Measurements from ENCODE around the gene DLG5. TPM values are rescaled to one million over a fixed set of nuclear protein-coding genes. Genes with fewer than 3 reads are reported as not detected.

DLG5 gene
- polyA plus RNA-seq, 1 of the 3 experiments (the other 2 are of a cell fraction), result 31.3 TPM

- TF ChIP-seq REST (IDR thresholded peaks at IDR 0.05; ENCODE audit: low read depth, low read length), result no peak
- TF ChIP-seq RCOR1 (IDR thresholded peaks at IDR 0.05; ENCODE audit: low read length), result no peak
- TF ChIP-seq ZBTB33 (IDR thresholded peaks at IDR 0.05; ENCODE audit: borderline replicate concordance, low read depth), result no peak
Observed at GRCh38 chr10:77972148-77972547, 45.6 kb upstream of the DLG5 start (continued).

- H3K27me3 ChIP-seq (ENCODE audit: insufficient read depth), result no peaks in the 10 kb centered on the region
- ChIA-PET POLR2A (no interaction called here), CTCF (interaction anchor here (1.2 kb wide), 1 partner anchor 125 kb away, joined by 3 read pairs; no protein-coding TSS in a partner anchor)
- no peaks in the 10 kb centered on the region for H4K20me1 ChIP-seq (ENCODE audit: insufficient read depth)
- peaks cover 19% of the 10 kb centered on the region for H3F3A ChIP-seq (replicated peaks; ENCODE audit: insufficient read depth)
- peak overlapping the region; percentile 49 for H3K4me2 ChIP-seq
- peaks cover 11 to 12% of the 10 kb centered on the region in 2 experiments for H3K36me3 ChIP-seq (replicated peaks in 1 of 2; ENCODE audit: control insufficient read depth in 1 of 2, insufficient read depth in 2 of 2, low read length in 1 of 2)
- H3K79me2 ChIP-seq (ENCODE audit: insufficient read depth), result no peaks in the 10 kb centered on the region
- H3K4me3 ChIP-seq (ENCODE audit: low read depth in 2 of 2, low read length in 1 of 2), result no peak overlapping the region
- WGBS (ENCODE audit: low lambda C conversion rate), result 97% methylated on average over 3 of the region's 3 CpGs
- H3K27ac ChIP-seq (ENCODE audit: low read depth in 2 of 2, low read length in 1 of 2), result peak overlapping the region; percentile 82 to 87
- H3K9me3 ChIP-seq, result no peaks in the 10 kb centered on the region
- no peak overlapping the region for H2AFZ ChIP-seq (ENCODE audit: low read depth)
- H3K9ac ChIP-seq, result peak overlapping the region; percentile 5; the same call in 1 of the 2 replicates
- TF ChIP-seq PBX3 (IDR thresholded peaks at IDR 0.05), result no peak
- no peak for TF ChIP-seq USF1 (IDR thresholded peaks at IDR 0.05; ENCODE audit: borderline replicate concordance, low read depth)
- no peak for TF ChIP-seq EP300 (IDR thresholded peaks at IDR 0.05; ENCODE audit: borderline replicate concordance in 1 of 2, low read depth in 1 of 2, low read length in 1 of 2)
- TF ChIP-seq NFIC (IDR thresholded peaks at IDR 0.05; ENCODE audit: borderline replicate concordance), result no peak
- TF ChIP-seq USF2 (IDR thresholded peaks at IDR 0.05; ENCODE audit: borderline replicate concordance, low read depth, low read length), result no peak
- no peak for TF ChIP-seq SIN3A (IDR thresholded peaks at IDR 0.05; ENCODE audit: borderline replicate concordance, low read depth, low read length)
- no peak for DNase-seq
- H3K4me1 ChIP-seq (ENCODE audit: control insufficient read depth in 1 of 2, insufficient read depth in 2 of 2, low read depth in 1 of 2, low read length in 1 of 2), result peaks cover 10 to 16% of the 10 kb centered on the region in 2 experiments; a peak in 3 of 4 replicates
- H3K9me2 ChIP-seq, result no peaks in the 10 kb centered on the region
Observed at GRCh38 chr10:77971804-77972144, 45.2 kb upstream of the DLG5 start.
